HL-60 (cell line): ENCODE data around the gene UBFD1.
A peak's percentile ranks its signal among the peaks of the same experiment; 100 is the strongest.

ENCODE experiments used
- DNase-seq, 2 experiments: peaks; one replicate each; pipeline ENCODE4 v3.0.0-alpha.2; 2010 to 2020; ENCODE audit warnings: low read depth in 1 of 2, low spot score in 1 of 2
- H3K27ac ChIP-seq: fragments of 250-450 bp; sonication (Bioruptor Pico); replicated peaks from 2 replicates; pipeline ENCODE4 v1.5.1; 2020; ENCODE audit warnings: mild to moderate bottlenecking, moderate library complexity
- H3K27me3 ChIP-seq: fragments of 250-450 bp; sonication (Bioruptor Pico); 2 replicates; pipeline ENCODE4 v1.5.1; 2021; ENCODE audit warnings: mild to moderate bottlenecking, moderate library complexity; ENCODE audit not compliant: insufficient read depth, poor library complexity, severe bottlenecking
- H3K4me3 ChIP-seq: replicated peaks from 2 replicates; pipeline ENCODE4 v1.5.1; 2011; ENCODE audit warnings: mild to moderate bottlenecking, control low read depth, low read length; ENCODE audit not compliant: insufficient read depth
- GABPA ChIP-seq: IDR thresholded peaks from 2 replicates; pipeline ENCODE4 v1.6.1; 2012; ENCODE audit warnings: low read depth
- POLR2AphosphoS5 ChIP-seq: IDR thresholded peaks from 2 replicates; pipeline ENCODE4 v1.6.1; 2012; ENCODE audit warnings: low read depth
- REST ChIP-seq: IDR thresholded peaks from 2 replicates; pipeline ENCODE4 v1.6.1; 2012; ENCODE audit warnings: low read depth; ENCODE audit not compliant: insufficient replicate concordance
- SPI1 ChIP-seq: IDR thresholded peaks from 2 replicates; pipeline ENCODE4 v1.6.1; 2012; ENCODE audit warnings: low read depth, mild to moderate bottlenecking, borderline replicate concordance
- TF ChIP-seq, protein P1 (sequence below): IDR thresholded peaks from one replicate; pipeline ENCODE4 v1.5.1; 2011; ENCODE audit warnings: low read length, control low read depth, inconsistent platforms; ENCODE audit not compliant: insufficient read depth

UBFD1 gene

GRCh38 chr16:23577493-23577892, 20.0 kb downstream of the UBFD1 start:
- no peak overlapping the region for H3K4me3 ChIP-seq
- no peaks in the 10 kb centered on the region for H3K27me3 ChIP-seq
- TF ChIP-seq SPI1 (no peak), GABPA (no peak), POLR2AphosphoS5 (no peak)
- TF ChIP-seq, protein P1, sequence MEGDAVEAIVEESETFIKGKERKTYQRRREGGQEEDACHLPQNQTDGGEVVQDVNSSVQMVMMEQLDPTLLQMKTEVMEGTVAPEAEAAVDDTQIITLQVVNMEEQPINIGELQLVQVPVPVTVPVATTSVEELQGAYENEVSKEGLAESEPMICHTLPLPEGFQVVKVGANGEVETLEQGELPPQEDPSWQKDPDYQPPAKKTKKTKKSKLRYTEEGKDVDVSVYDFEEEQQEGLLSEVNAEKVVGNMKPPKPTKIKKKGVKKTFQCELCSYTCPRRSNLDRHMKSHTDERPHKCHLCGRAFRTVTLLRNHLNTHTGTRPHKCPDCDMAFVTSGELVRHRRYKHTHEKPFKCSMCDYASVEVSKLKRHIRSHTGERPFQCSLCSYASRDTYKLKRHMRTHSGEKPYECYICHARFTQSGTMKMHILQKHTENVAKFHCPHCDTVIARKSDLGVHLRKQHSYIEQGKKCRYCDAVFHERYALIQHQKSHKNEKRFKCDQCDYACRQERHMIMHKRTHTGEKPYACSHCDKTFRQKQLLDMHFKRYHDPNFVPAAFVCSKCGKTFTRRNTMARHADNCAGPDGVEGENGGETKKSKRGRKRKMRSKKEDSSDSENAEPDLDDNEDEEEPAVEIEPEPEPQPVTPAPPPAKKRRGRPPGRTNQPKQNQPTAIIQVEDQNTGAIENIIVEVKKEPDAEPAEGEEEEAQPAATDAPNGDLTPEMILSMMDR = no peak
- H3K27ac ChIP-seq = no peak overlapping the region
- no peak for DNase-seq

- DNase-seq = no peak
- no peaks in the 10 kb centered on the region for H3K27me3 ChIP-seq
- H3K27ac ChIP-seq = no peak overlapping the region
- TF ChIP-seq GABPA (no peak), SPI1 (peak; percentile 33; the same call in 1 of the 2 replicates)
- no peak overlapping the region for H3K4me3 ChIP-seq
These were observed 20.7 kb downstream of the UBFD1 start for GRCh38 chr16:23578101-23578830.

- Histone ChIP-seq H3K27ac (no peak overlapping the region), H3K27me3 (no peaks in the 10 kb centered on the region), H3K4me3 (no peak overlapping the region)
- DNase-seq = no peak
- no peak for TF ChIP-seq GABPA
- TF ChIP-seq, protein P1 = no peak
- TF ChIP-seq REST = no peak
- no peak for TF ChIP-seq SPI1
- TF ChIP-seq POLR2AphosphoS5 = no peak
These were observed 21.8 kb downstream of the UBFD1 start for GRCh38 chr16:23579371-23579770.

- Histone ChIP-seq H3K27me3 (no peaks in the 10 kb centered on the region), H3K4me3 (no peak overlapping the region), H3K27ac (no peak overlapping the region)
- no peak for DNase-seq
- TF ChIP-seq POLR2AphosphoS5 = no peak
- no peak for TF ChIP-seq REST
- TF ChIP-seq, protein P1 = no peak
- TF ChIP-seq SPI1 = no peak
- TF ChIP-seq GABPA = no peak
These were observed 22.9 kb downstream of the UBFD1 start for GRCh38 chr16:23580391-23580790.
